GM19397 (cell line): ENCODE data around the gene FMN2.
"Not testable (repeated sequence)": the region's sequence is repeated elsewhere in the genome, so short reads cannot be mapped to it uniquely, and the experiment has no call there.

ENCODE experiments used
- ATAC-seq: cut with Tn5 transposase; IDR thresholded peaks from one replicate; pipeline ENCODE4 v1.9.1; 2021; ENCODE audit warnings: mild to moderate bottlenecking, moderate library complexity; ENCODE audit not compliant: unreplicated experiment

FMN2 gene

DNA sequence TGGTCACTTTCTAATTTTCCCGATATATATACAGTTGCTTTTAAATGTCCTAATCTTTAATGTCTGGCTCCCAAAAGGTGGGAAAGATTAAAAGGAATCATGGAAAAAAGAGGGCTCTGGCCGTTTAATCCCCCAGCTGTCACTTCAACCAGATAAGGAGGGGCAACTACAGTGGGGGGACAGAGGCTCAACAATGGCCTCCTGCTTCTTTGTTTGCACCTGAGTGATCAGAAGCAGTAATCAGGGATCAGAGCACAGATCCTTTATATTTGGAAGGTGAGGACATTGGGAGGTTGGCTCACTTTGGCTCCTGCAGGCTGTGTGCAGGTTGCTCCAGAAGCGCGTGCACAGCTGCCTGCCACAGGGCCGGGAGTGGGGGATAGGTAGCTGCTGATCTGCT, 212.8 kb downstream of the FMN2 start:
- no peak for ATAC-seq

- no peak for ATAC-seq
These were observed 215.0 kb downstream of the FMN2 start for GRCh38 chr1:240306673-240307072.

GRCh38 chr1:240308096-240308495, 216.4 kb downstream of the FMN2 start:
- no peak for ATAC-seq

GRCh38 chr1:240309769-240310168, 218.1 kb downstream of the FMN2 start:
- ATAC-seq = no peak

DNA sequence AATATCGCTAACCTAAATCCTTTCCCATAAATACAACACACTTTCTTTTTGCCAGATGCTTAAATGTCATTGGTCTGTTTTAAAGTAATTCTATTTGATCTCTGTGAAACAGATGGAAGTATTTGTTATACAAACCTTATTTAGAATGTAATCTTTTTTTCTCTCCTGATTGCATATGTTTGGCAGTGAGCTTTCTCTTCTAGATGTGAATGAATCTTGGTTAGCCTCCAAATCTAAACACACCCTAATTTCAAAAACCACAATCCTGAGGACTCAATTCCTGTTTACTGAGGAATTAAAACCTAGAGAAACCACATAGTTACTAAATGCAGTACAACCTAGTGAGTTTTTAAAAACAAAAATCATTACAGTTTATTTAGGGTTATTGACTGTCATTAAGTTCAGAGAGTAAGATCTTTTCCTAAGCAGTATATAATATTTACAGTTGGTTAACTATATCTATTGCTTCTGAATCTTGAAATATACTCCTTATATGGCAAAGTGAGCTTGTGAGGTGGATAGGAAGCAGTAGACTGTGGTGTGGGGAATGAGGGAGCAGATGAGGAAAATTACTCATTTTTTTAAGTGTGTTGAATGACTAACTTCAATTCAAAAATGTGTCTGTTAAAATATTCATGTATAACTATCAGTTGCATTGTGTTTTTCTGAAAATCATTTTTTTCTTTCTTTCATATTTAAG, 218.7 kb downstream of the FMN2 start:
- no peak for ATAC-seq

GRCh38 chr1:240312872-240313271, 221.2 kb downstream of the FMN2 start:
- no peak for ATAC-seq

DNA sequence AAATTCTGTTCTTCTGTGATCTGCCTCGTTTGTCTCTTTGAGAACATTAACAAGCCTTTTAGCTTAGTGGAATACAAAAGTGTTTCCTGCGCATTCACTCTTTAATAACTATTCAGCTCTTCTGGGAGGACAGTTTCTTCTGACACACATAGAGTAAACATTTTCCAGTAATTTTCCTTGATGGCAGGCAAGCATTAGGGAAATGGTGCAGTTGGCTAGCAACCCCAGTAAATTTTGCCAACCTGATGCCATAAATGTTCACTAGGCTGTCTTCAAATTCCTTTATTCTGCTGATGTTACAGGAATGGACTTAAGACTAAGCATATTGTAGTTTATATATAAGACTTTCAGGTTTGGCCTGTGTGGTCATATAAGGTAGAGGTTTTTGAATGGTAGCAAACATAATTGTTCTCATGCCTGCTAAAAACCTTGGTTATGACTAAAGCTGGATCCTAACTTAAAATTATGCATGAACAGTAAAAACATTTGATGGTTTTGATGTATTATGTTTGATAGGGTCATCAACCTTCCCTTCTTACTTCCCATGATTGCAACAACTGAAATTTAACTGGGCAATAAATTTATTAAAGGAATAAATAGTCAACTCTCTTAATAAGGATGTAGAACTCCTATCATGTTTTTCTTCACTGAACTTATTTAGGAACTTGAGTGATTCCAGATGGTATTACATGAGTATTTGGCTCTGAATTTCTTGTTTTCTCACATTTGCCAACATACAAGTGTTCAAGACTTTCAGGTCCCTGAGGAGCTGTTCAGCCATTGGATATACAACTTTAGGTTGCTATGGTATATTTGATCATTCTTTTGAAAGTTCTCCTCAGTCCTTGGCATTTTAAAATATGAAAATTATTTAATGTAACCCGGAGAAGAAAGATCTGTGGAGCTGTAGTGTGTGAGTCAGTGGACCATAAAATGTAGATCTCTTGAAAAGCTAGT, 223.4 kb downstream of the FMN2 start:
- ATAC-seq = no peak

- no peak for ATAC-seq
These were observed 228.3 kb downstream of the FMN2 start for GRCh38 chr1:240319998-240320397.

GRCh38 chr1:240320659-240321058, 229.0 kb downstream of the FMN2 start:
- no peak for ATAC-seq

GRCh38 chr1:240322943-240323342, 231.3 kb downstream of the FMN2 start:
- ATAC-seq = no peak

DNA sequence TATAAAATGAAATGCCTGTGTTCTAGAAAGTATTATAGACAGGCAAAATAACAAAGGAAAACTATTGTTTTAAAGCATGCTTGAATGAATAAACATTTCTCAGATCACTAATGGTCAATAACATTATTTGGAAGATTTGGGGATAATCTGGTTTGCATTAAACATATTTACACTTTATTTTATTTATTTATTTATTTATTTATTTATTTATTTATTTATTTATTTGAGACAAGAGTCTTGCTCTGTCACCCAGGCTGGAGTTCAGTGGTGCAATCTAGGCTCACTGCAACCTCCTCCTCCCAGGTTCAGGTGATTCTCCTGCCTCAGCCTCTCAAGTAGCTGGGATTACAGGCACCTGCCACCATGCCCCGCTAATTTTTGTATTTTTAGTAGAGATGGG, 236.7 kb downstream of the FMN2 start:
- ATAC-seq = not testable (repeated sequence)

DNA sequence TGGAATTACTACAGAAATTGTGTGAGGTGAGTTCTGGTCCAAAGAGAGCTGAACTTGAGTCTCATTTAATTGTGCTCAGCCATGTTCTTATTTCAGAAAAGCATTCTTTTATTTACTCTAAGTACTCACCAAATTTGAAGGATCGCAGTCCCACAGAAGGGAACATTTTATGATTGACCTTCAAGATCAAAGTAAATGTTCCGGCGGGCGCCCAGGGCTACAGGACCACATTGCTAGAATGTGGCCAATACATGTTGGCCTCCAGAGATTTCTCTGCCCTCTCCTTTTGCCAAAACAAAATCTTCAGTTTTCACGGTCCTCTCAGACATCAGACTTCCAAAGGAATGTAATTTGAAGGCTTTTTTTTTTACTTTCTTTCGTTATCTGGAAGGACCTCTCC, 237.8 kb downstream of the FMN2 start:
- ATAC-seq = no peak

- no peak for ATAC-seq
These were observed 241.0 kb downstream of the FMN2 start for GRCh38 chr1:240332672-240333071.

- no peak for ATAC-seq
These were observed 246.1 kb downstream of the FMN2 start for GRCh38 chr1:240337781-240338180.

GRCh38 chr1:240338837-240339236, 247.2 kb downstream of the FMN2 start:
- ATAC-seq = no peak

DNA sequence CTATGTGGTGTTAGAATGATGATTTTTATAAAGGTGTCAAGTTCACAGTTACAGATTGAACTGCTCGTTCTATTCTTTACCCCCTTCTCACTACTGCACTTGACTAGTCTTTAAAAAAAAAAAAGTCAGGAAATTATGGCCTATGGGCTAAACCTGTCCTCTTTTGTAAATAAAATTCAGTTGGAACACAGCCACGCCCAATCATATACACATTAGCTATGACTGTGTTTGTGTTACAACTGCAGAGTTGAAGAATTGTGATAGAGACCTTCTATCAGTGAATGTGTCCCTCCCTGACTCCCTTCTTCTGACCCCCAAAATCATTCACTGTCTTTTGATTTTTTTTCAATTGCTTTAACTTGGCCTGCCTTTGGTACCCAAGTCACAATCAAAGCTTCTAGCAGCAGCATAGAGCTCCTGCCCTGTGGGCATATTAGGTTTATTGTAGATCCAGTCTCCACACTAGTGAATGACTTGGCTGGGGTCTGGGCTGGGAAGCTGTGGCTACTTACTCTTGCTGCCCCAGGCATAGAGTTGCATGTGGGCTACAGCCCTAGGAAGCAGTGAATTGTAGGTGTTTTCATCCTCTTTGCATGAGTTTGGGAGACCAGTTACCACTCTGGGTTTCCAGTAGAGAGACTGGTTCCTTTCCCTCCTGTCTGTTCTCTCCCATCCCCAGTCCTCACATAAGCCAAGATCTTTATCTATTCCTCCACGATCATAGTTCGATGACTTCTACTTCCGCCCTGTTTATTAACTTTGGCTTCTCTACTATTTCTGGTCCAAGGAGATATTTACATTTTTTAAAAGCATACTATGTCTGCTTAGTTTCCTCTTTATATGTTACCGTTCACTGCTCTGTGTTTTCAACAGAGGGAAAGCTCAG, 249.9 kb downstream of the FMN2 start:
- ATAC-seq = no peak

DNA sequence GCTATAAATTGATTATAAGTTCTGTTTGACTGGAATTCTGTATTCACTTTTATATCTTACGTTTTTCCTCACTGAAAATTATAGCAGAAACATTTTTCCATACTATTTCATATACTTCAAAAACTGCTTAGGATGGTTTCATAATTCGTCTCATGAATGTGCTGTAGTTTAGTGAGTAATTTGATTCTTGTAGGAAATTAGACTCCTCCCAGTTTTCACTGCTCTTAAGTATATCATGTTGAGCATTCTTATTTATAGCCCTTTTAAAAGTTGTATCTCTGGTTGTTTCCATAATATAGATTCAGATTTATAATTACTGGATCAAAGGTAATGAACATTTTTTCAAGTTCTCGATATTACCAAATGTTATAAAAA, 250.6 kb downstream of the FMN2 start:
- no peak for ATAC-seq

DNA sequence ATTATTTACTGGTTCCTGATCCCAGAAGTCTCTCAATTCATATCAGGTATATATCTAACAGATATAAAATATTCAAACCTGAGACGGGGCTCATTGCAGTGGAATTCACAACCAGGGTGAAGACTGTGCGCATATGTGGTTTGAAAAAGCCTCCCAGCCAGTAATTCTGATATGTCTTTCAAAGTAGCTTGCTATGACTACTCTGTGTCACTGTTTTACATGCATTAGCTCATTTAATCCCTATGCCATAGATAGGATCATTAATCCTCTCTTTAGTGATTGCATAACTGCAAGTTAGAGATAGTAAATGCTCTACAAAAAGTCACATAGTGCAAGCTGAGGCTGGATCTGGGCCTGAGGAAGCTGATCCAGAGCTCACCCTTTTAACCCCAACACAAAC, 251.4 kb downstream of the FMN2 start:
- ATAC-seq = no peak

DNA sequence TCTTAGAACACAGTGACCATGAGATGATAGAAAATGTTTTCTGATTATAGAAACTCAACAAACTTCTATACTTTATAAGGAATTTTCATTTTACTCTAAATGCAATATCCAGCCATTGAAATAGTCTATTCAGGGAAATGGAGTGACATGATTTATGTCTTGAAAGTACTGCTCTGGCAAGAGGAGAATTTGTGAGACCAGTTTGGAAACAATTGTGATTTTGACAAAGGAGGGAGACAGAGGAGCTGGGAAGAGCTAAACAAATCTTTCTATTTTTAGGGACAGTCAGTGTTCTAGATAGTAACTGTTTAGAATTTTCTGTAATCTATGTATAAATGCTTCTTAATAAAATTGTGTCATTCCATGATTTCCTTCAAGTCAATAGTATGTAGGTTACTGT, 252.3 kb downstream of the FMN2 start:
- no peak for ATAC-seq

DNA sequence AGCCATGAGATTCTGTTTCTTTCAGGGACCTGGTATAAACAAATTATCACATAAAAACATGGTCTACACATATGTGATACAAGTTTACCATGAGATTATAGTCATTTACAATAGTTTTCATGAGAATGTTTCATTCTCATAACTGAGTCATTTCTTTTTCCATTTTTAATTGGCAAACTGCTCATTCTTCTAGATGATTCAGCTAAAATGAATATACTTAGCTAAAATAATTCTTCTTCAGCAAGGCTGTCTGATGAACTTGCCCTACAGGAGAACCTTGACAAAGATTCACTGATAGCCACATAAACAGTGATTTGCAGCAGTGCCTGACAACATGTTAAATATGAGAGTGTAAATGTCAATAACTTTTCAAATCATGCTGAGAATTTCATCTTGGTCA, 253.2 kb downstream of the FMN2 start:
- ATAC-seq = no peak

DNA sequence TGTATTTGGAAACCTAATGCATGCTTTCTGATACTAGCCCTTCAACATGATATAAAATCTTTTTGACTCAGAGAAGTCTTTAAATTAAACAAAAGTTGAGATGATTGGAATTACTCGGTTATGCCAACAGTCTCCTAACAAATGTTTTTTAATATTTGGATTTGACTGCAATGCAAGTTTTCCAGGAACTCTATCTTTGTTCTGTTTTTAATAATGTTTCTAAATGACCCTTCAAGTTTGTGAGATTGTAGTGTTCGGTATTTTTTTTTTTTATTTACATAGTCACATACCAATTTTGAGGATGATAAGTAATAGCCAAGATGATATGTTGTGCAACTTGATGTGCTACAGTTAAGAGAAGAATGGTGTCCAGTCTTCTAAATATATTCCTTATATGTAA, 258.0 kb downstream of the FMN2 start:
- ATAC-seq = no peak
